Measurements from ENCODE around the gene GRID1.

Gene GRID1

DNA sequence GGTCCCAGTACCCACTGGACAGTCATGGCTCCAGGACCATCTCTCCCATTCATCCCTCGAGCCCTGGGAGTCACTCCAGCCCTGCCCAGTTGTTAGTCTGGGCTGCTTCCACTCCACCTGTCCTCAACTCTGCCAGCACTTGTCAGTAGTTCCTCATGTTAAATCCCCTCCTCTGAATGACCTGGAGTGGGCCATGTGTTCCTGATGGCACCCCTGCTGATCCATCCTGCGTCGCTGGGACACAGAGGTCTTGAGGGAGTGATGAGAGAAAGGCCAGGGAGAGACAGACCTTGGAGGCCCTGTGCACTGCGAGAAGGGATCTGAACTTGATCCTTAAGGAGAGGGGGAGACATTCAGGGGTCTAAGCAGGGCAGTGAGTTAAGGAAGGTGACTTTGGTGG is 174.9 kb downstream of the GRID1 start:
- no peak overlapping the region for H3K4me3 ChIP-seq (ENCODE audit: low read depth, low read length)
- TF ChIP-seq, protein P1, sequence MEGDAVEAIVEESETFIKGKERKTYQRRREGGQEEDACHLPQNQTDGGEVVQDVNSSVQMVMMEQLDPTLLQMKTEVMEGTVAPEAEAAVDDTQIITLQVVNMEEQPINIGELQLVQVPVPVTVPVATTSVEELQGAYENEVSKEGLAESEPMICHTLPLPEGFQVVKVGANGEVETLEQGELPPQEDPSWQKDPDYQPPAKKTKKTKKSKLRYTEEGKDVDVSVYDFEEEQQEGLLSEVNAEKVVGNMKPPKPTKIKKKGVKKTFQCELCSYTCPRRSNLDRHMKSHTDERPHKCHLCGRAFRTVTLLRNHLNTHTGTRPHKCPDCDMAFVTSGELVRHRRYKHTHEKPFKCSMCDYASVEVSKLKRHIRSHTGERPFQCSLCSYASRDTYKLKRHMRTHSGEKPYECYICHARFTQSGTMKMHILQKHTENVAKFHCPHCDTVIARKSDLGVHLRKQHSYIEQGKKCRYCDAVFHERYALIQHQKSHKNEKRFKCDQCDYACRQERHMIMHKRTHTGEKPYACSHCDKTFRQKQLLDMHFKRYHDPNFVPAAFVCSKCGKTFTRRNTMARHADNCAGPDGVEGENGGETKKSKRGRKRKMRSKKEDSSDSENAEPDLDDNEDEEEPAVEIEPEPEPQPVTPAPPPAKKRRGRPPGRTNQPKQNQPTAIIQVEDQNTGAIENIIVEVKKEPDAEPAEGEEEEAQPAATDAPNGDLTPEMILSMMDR (IDR thresholded peaks at IDR 0.05; ENCODE audit: control insufficient read depth, extremely low read depth, insufficient read depth): no peak
- no peak for DNase-seq (ENCODE audit: low read depth)

DNA sequence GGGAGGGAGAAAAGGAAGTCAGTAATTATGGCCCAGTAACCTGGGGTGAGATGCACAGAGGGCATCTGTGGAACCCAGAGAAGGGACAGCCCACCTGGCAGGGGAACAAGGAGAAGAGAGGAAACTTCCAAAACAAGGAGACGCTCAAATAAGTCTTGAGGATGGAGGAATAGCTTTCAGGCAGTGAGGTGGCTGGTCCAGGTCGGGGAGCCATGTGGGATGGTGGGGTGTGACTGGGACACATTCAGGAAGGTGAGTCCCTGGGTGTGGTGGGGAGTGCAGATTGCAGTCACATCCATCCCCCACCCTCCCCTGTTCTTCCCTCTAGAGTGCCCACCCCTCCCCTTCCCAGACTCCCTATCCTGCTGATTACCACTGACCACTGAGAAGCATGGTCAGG is 175.4 kb downstream of the GRID1 start:
- H3K4me3 ChIP-seq (ENCODE audit: low read depth, low read length): no peak overlapping the region
- TF ChIP-seq, protein P1 (IDR thresholded peaks at IDR 0.05; ENCODE audit: control insufficient read depth, extremely low read depth, insufficient read depth): no peak
- no peak for DNase-seq (ENCODE audit: low read depth)

DNA sequence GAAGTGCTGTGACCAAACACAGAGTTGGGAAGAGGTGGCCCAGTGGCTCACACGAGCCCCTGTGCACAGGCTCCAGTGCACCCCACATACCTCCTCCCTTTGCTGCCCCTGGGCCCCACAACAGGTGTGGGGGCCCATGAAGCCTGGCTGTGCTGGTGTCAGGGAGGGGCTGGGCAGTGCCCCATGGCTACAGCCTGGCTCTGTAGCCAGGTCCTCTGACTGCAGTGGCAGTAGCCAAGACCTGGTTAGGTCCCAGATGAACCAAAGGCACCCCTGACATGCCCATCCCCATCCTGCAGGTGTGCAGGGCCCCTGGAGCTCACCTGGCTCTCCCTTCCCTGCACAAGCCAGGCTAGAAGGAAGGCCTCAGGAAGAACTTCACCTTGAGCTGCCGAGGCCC is 176.3 kb downstream of the GRID1 start:
- no peak for DNase-seq (ENCODE audit: low read depth)
- H3K4me3 ChIP-seq (ENCODE audit: low read depth, low read length): no peak overlapping the region
- TF ChIP-seq, protein P1 (IDR thresholded peaks at IDR 0.05; ENCODE audit: control insufficient read depth, extremely low read depth, insufficient read depth): no peak

DNA sequence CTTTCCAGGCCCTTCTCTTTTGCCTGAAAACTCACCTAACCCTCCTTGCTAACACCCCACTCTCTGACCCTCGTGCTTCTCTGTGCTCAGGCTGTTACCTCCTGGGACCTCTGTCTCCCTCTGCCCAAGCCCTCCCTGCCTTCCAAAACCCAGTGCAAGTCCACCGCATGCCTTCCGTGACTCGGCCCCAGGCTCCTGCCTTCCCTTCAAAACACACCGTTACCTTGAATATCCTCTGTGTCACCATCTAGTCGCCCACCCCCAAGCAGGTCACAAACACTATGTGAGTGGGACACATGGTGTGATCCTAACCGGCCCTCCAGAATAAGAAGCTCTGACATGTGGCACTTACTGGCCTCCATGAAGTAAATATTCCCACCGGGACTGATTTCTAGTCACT is 176.7 kb downstream of the GRID1 start:
- TF ChIP-seq, protein P1 (IDR thresholded peaks at IDR 0.05; ENCODE audit: control insufficient read depth, extremely low read depth, insufficient read depth): no peak
- no peak overlapping the region for H3K4me3 ChIP-seq (ENCODE audit: low read depth, low read length)

DNA sequence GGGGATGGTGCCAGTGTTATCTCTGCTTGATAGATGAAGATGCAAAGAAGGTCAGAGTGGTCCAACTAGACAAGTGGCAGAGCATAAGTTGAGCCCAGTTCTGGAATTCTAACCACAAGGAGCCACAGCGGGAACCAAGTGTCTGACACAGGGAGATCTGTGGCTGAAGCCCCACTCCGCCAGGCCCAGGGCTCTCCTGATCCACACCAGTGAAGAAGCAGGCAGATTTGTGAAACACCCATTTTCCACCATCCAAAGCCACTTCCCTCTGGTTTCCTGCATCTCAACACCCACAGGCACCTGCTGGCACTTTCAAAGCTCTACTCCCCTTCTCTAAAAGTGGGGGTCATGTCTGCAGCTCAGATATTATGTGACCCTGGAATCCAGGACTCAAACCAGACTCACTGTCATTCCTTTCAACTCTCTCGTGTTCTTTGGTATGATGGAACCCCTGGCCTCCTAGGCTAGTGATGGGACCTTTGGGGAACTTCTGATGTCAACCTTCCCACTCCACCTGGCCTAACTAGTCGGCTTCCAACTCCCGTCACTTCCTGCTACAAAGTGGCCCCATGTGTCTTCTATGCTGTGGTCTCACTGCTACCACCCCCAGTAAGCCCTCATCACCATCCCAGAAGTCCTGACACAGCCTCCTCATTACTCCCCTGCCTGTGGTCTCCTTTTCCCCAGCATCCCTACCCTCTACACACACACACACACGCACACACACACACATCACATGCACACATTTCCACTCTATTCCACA is 177.6 kb downstream of the GRID1 start:
- DNase-seq (ENCODE audit: low read depth): no peak
- H3K4me3 ChIP-seq (ENCODE audit: low read depth, low read length): no peak overlapping the region
- TF ChIP-seq, protein P1 (IDR thresholded peaks at IDR 0.05; ENCODE audit: control insufficient read depth, extremely low read depth, insufficient read depth): no peak

More for the DNA sequence above, 176.7 kb downstream of the GRID1 start:
- DNase-seq (ENCODE audit: low read depth): no peak

DNA sequence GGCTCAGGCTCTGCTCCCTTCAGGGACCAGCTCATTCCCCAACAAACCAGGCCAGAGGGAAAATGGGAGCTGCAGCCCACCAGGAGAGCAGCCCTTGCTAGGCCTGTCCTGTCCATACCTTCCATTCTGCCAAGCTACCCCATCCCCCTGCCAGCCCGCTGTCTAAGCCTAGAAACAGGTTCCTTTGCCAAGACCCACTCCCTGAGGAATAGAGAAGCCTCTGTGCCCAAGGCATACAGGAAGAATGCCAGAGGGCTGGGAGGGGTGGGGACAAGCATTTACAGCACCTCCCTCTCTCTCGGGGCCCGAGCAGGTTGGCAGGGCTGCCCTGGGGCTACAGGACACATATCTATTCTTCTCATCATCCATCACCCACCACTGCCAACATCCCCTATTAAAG is 178.3 kb downstream of the GRID1 start:
- TF ChIP-seq, protein P1 (IDR thresholded peaks at IDR 0.05; ENCODE audit: control insufficient read depth, extremely low read depth, insufficient read depth): no peak
- no peak for DNase-seq (ENCODE audit: low read depth)
- H3K4me3 ChIP-seq (ENCODE audit: low read depth, low read length): no peak overlapping the region
